Stimulated activated CD4-positive, alpha-beta T cell treated with anti-CD3 and anti-CD28 coated beads, Interleukin-2, amount 100 ng/mL, for 24 hours (primary cell): ENCODE results near the gene TMPRSS13.
"Not testable (repeated sequence)": the region's sequence is repeated elsewhere in the genome, so short reads cannot be mapped to it uniquely, and the experiment has no call there.

Experiments
- DNase-seq, 2 donors: peaks; one replicate each; pipeline ENCODE4 v3.0.0-alpha.2; 2020

The TMPRSS13 gene

DNA sequence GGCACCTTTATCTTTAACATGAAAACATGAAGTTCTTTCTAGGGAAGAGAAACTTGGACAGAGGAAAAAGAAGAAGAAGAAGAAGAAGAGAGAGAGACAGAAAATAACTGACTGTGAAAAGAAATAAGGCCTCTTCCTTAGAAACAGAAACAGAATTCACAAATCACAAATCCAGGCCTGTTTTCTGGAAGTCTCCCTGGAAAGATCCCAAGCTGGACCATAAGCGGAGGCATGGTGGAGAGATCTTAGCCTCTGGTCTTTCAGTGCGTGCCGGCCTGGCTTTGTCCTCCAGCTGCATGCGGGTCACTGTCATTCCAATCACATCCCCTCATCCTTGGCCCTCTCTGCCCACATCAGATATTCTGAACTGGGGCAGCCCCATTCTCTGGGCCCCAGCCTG is 59.6 kb downstream of the TMPRSS13 start:
- no peak for DNase-seq

DNA sequence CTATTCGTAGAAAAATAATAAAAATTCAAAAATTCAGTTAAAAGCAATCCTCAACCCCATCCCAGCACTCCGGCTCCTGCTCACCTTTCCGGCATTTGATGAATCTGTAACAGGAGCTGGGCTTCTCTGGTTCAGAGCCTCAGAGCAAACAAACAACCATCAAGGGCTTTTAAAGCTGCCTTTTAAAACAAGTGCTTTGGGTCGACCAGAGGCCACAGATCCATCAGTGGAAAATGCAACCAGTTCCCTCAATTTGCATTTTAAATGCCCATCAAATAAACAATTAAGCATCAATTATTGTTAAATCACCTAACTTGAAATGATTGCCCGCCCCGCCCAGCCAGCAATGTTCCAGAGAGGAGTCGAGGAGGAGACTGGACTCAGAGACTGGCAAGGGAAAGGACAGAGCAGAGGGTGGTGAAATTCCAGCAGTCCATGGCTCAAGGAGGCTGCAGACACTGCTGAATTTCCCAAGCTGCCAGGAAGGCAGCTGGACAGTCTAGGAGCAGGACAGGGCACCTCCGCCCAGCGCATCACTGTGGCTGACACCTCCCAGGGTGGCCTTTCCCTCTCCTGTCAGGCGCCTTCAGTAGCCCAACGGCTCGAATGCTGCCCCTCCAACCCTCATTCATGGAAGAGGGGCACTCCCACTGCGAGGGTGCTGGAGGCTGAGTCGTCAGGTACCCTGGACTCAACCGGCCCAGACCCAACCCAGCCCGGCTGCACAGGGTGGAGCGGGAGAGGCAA is 60.2 kb downstream of the TMPRSS13 start:
- DNase-seq = no peak

DNA sequence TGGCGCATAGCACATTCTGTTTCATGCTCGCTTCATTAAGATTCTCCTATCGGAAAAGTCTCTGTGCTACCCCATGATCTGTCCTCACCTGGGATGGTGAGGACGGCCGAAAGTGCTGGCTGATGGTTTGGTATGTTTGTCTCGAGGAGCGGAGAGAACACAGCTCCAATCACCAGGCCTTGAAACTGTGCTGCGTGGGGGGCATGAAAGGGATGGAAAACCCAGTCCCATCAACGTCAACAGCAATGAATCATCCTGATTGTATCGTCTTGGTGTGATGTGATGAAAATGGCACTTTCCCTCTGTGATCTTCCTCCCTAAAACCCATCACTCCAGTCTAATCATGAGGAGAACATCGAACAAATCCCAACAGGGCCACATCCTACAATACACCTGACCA is 61.1 kb downstream of the TMPRSS13 start:
- DNase-seq = no peak

DNA sequence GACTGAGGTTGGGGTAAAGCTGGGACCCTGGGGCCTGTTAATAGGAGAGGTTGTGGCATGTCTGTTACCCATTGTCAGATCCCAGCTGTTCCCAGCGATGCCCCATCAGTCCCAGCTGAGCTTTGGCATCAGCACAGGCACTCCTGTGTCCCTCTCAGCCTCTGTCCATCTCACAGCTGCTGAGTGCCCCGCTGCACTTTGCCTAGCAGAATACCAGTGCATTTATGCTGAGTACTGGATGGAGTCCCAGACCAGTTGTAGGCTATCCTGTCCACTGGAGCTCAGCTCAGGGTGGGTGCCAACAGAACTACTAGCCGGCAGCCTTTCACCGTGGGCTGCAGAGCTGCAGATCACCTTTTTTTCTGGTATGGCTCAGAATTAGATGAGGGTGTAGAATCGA is 62.7 kb downstream of the TMPRSS13 start:
- no peak for DNase-seq

DNA sequence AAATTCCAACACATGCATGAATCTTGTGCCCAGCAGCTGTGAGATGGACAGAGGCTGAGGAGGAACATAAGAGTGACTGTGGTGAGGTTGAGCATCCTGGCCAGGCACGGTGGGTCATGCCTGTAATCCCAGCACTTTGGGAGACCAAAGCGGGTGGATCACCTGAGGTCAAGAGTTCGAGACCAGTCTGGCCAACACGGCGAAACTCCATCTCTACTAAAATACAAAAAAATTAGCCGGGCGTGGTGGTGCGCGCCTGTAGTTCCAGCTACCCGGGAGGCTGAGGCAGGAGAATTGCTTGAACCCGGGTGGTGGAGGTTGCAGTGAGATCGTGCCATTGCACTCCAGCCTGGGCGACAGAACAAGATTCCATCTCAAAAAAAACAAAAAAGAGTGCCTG is 63.7 kb downstream of the TMPRSS13 start:
- DNase-seq = not testable (repeated sequence)

DNA sequence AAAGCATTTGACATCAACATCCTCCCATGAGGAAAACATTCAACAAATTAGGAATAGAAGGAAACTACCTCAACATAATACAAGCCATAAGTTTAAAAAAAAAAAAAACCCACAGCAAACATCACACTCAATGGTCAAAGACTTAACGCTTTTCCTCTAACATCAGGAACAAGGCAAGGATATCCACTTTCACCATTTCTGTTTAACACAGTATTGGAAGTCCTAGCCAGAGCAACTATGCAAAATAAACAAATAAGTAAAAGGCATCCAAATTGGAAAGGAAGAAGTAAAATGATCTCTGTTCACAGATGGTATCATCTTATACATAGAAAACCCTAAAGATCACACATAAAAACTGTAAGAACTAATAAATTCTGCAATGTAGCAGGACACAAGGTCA is 65.8 kb downstream of the TMPRSS13 start:
- no peak for DNase-seq

DNA sequence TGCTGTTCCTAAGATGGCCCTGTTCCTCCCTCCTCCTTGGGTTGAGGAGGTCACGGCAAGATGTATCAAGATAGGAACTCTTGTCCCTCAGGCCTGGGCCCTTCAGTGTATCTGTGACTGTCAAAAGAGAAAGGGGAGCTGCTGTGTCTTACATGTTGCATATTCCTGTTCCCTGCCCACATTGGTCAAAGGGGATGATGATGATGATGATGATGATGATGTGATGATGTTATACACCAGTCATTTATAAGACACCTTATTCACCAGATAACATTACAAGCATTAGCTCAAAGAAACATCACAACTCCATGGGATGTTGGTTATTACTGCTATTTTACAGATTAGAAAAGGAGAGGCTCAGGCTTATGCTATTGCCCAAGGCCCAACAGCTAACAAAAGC is 66.4 kb downstream of the TMPRSS13 start:
- no peak for DNase-seq

DNA sequence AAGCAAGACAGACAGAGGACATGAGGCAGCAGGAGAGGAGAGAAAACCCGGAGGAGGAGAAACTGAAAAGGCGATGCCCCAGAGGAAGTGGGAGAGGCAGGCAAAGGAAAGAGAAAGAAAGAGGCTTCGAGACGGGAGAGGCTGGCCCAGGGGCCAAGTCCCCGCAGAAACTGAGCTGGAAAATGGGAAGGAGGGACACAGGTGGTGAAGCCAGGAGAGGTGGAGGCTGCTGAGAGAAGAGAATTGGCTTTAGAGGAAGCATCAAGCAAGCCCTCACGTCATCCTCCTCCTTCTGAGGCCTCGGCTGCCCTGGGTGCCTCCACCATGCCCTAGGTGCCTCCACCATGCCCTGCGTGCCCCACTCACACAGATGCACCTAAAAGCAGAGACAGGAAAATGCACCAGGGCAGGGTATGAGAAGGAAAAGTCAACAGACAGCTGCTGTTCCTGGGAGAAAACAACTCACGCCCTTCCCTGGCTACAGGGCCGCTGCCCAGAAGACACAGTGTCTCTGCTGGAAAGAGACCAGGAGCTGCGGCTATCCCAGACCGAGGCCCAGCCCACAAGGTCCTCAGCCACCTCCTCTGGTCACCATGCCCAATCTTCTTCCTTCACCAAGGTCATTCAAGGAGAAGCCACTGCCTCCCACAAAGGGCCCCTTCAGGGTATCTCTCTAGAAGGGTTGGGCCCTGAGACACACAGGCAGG is 67.0 kb downstream of the TMPRSS13 start:
- no peak for DNase-seq

DNA sequence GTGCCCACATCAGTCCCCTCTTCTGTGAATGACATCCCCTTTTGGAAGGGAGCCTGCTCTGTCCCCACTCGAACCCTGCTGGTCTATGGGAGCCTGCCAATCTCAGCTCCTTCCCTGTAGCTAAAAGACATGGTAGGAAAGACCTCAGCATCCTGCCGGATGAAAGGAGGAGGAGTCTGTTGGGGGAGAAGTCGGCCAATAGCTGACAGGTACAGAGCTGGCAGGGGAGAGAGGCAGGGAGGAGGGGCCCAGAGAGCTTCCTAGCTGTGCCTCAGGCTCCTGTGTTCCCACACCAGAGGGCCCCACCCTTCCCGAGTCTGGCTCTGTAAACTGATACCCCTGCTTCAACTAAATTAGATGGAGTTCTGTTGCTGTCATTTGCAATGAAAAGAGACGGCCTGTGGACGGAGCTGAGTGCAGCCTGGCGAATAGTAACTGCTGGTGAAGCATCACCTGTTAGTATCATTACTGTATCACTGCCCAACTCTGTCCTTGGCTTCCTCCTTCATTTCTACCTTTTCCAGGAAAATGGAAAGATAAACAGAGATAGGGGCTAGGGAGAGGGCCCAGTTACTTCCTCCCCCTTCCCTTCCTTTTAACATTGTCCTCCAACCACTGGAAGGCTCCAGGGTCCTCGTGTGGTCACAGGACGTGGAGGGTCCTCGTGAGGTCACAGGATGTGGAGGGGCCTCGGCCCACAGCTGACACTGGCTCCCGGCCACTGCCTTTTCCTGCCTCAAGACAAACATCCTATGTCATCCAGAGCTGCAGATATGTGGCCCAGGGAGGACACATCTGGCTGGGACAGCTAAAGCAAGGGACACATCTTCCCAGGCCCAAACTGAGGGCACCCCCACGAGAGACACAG is 67.8 kb downstream of the TMPRSS13 start:
- no peak for DNase-seq

DNA sequence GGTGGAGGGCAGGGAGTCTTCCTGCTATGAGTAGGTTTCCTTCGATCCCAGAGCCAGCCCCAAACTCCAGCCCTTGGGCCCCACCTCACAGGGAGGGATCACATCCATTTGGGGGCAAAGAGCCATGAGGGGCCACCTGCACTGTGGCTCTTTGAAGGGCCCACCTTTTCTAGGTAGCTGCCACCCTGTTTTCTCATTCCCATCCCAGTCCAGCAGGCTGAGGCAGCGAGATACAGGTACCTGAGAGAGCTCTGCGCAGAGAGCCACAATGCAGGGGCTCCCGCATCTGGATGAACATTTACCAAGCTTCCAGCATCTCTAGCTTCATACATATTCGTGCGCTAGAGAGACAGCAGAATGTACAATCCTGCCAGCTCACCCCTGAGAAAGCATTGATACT is 69.1 kb downstream of the TMPRSS13 start:
- no peak for DNase-seq

DNA sequence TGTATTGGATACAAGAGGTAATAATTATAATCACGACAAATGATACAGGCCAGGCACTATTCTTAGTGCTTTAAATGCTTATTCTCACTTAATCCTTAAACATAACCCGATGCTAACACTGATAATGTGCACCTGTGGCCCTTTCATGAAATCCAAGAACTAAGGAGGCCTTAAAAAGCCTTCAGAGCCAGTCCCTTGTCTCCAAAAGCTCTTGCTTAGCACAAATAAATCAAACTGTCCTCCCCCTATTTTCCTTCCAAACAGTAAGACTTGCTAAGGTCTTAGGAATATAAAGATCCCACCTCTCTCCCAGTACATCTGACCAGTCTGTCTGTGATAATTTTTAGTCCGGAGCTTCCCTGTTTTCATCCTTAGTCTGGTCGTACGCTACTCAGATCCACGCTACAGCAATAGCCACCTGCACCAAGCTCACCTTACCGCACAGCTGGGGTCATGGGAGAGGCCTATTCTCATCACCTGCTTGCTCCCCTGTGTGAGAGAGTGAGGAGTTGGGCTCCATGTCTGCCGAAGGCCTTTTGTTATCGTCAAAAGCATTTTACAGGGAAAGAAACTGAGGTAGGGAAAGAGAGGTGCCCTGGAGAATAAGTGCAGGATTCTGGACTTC is 69.6 kb downstream of the TMPRSS13 start:
- DNase-seq = no peak

DNA sequence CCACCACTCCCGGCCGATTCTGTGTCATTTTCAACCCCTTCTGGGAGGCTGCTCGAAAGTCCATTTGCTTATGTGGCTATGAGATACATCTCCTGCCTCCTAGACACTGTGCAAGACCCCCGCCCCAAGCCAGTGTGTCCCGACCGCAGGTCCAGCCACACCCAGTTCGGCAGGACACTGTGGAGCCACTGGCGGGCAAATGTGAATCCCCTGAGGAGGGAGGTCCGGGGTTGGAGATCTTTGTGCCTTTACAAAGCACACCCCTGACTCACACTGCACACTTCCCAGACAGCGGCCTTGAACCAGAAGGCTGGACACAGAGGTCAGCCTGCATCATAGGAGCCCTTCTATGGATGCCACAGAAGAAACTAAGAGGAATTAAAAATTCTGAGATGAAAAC is 70.1 kb downstream of the TMPRSS13 start:
- DNase-seq = no peak

DNA sequence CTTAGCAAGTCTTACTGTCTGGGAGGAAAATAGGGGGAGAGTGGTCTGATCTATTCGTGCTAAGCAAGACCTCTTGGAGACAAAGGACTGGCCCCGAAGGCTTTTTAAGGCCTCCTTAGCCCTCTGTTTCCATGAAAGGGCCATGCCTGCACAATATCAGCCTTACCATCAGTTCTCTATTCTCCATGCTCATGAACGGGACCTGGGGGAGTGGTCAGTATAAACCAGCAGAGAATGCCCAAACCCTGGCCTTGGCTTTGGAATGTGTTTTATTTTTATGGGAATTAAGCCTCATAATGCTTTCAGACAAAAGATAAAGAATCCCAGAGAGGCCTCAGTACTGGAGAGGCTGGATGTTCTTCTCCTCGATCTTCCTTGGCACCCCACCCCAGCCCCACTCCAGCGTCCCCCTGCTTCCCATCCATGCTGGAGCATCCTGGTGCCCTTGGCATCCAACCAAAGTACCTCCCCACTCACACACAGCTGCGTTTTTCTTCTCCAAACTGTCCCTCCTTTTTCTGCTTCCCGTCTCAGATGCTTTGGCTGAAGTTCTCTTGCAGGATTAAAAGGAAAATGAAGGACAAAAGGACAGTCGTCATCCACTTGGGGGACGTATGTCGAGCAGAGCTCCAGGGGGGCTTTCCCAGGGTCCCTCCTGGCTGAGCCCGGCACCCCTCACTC is 71.3 kb downstream of the TMPRSS13 start:
- DNase-seq = no peak

DNA sequence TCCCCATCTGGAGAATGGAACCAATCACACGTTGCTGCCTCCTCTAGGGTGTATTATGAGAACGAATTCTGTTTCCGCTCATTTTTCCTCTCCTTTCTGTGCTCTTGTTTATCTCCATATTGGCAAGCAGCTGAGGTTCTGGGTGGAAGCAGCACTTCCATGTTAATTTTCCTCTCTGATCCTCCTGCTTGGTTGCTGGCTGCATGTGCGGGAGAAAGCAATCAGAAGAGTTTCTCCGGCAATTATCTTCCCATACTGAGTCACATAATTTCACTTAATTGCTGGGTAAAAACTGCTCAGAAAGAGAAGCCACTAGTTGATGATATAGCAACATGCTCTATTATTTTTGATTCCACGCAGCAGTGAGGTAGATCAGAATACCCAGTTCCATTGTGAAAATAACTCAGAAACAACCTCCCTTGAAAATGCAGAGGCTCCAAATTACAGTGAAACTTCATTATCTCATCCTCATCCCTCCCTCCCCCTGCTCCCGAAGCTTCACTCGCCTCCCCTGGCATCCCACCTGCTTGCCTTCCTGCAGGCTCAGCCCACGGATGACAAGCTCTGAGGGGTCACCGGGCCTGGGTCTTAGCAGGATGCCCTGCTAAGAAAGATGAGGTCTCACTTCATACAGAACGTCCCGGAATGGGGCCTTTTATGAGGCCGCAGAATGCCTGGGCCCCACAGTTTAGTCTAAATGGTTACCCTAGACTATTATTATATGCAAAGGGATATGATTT is 73.1 kb downstream of the TMPRSS13 start:
- DNase-seq = no peak

DNA sequence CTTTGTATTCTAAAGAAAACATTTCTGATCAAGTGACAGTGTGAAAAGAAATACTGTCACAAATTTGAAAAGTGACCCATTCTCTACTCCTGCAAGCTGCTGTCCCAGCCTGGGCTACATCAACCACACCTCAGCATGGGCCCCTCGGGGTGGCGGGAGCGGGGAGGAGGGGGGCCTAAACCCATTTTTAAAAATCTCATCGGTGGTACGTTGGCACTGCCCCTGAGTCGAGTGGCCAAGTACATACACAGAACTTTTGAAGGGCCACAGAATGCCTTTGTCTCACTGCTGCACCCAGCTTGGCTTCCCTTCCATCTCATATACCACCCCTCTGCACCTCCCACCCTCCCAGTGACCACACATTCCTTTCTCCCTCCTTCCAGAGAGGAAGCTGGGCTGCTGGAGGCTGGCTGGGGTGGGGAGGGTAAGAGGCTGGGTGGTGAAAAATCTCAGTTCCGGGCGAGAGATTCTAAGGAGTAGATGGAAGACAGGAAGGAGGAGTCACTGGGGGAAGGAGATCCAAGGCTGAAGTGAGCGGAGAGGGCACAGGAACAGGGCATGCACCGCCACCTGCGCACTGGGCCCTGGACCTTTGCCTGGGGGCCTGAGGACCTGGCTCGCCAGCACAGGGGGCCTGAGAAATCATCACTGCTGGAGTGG is 73.9 kb downstream of the TMPRSS13 start:
- DNase-seq = no peak

DNA sequence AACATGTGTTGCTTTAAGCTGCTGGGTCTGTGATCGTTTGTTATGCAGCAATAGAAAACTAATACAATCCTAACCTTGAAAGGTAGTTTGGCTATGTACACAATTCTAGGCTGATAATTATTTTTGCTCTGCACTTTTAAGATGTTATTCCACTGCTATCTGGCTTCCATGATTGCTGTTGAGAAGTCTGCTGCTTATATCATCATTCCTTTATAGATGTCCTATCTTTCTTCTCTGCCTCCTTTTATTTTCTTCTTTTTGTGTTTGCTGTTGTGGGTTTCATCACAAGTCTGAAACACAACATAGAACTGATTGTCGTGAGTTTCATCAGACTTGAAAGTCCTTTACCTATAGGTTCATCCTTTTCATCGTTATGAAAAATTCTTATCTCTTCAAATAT is 76.9 kb downstream of the TMPRSS13 start:
- DNase-seq = no peak

DNA sequence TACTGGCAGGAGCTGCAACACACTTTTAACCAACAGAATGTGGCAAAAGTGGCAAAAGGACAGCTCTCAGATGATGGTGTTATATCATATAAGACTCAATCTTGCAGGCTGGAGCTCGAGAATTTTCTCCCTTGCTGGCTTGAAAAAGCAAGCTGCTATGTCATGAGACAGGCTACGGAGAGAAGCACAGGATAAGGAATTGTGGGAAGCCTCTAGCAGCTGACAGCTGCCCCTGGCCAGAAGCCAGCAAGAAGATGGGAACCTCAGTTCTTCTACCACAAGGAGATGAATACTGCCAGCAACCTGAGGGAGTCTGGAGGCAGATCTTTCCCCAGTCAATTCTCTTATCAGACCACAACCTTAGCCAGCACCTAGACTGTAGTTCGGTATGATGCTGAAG is 77.3 kb downstream of the TMPRSS13 start:
- DNase-seq = no peak

DNA sequence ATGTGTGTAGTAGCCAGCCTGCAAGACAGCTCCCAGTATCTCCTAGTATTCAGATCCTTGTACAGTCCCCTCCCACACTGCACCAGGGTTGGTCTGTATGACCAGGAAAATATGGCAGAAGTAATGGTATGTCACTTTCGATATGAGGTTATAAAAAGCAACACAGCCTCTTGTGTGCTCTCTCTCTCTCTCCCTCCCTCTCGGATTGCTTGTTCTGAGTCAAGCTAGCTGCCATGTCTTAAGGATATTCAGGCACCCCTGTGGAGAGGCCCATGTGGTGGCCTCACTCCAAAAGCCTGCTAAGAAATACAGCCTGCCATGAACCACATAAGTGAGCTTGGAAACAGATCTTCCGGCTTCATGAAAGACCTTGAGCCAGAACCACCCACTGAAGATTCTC is 78.1 kb downstream of the TMPRSS13 start:
- DNase-seq = no peak
